Measurements from ENCODE around the gene IFT81. TPM values are rescaled to one million over a fixed set of nuclear protein-coding genes. Genes with fewer than 3 reads are reported as not detected.
A peak's percentile ranks its signal among the peaks of the same experiment; 100 is the strongest.

IFT81 gene
- total and polyA plus RNA-seq, 7 experiments from 2014 or later = 0.66 to 1.3 (median 1.0) TPM

- intact Hi-C loops (cut with micrococcal nuclease) = no loop called here
- Mint-ChIP-seq H3K36me3 (peaks cover 0 to 16% (median 3%) of the 10 kb centered on the region in 5 donors), H3K9me3 (peaks cover 0 to 11% (median 0%) of the 10 kb centered on the region in 11 donors), H3K4me3 (no peak overlapping the region), H3K27me3 (no peaks in the 10 kb centered on the region), H3K4me1 (no peaks in the 10 kb centered on the region), H3K27ac (no peak overlapping the region)
- H3K4me3 ChIP-seq (ENCODE audit: low read length) = no peak overlapping the region
- no peak for ATAC-seq
- H3K27ac ChIP-seq (ENCODE audit: low read depth, low read length) = no peak overlapping the region
- H3K4me1 ChIP-seq (ENCODE audit: control insufficient read depth in 2 of 2, insufficient read depth in 2 of 2, low read length in 2 of 2) = no peaks in the 10 kb centered on the region
- H3K36me3 ChIP-seq (ENCODE audit: control insufficient read depth in 2 of 3, insufficient read depth in 3 of 3, low read length in 3 of 3) = no peaks in the 10 kb centered on the region
- no peaks in the 10 kb centered on the region for H3K9me3 ChIP-seq (ENCODE audit: control insufficient read depth in 2 of 3, low read length in 3 of 3)
- DNase-seq = no peak
- no peaks in the 10 kb centered on the region for H3K27me3 ChIP-seq (ENCODE audit: control insufficient read depth in 2 of 2, insufficient read depth in 2 of 2, low read length in 2 of 2)
- CTCF ChIA-PET = interaction anchor here (0.6 kb wide), 1 partner anchor 315 kb away, joined by 3 read pairs; no protein-coding TSS in a partner anchor
- POLR2A ChIA-PET = no interaction called here
Observed at GRCh38 chr12:110193196-110193595, 69.0 kb downstream of the IFT81 start.

- DNase-seq (no peak), ATAC-seq (no peak)
- no peaks in the 10 kb centered on the region for H3K9me3 ChIP-seq (ENCODE audit: control insufficient read depth in 2 of 3, low read length in 3 of 3)
- H3K27ac ChIP-seq (ENCODE audit: low read depth, low read length) = no peak overlapping the region
- Mint-ChIP-seq H3K36me3 (peaks cover 0 to 4% (median 0%) of the 10 kb centered on the region in 5 donors), H3K4me1 (peaks cover 3 to 10% (median 7%) of the 10 kb centered on the region in 7 donors), H3K9me3 (peaks cover 0 to 3% (median 0%) of the 10 kb centered on the region in 11 donors), H3K27me3 (no peaks in the 10 kb centered on the region), H3K27ac (peak overlapping the region in 1 of 9 donors; percentile 2), H3K4me3 (no peak overlapping the region)
- H3K4me3 ChIP-seq (ENCODE audit: low read length) = no peak overlapping the region
- POLR2A ChIA-PET = interaction anchor here (0.6 kb wide), 1 partner anchor 176 kb away, joined by 3 read pairs; no protein-coding TSS in a partner anchor
- H3K27me3 ChIP-seq (ENCODE audit: control insufficient read depth in 2 of 2, insufficient read depth in 2 of 2, low read length in 2 of 2) = no peaks in the 10 kb centered on the region
- no peaks in the 10 kb centered on the region for H3K36me3 ChIP-seq (ENCODE audit: control insufficient read depth in 2 of 3, insufficient read depth in 3 of 3, low read length in 3 of 3)
- CTCF ChIA-PET = interaction anchor here (0.6 kb wide), 1 partner anchor 30 kb away, joined by 5 read pairs; no protein-coding TSS in a partner anchor
- intact Hi-C loops (cut with micrococcal nuclease) = no loop called here
- H3K4me1 ChIP-seq (ENCODE audit: control insufficient read depth in 2 of 2, insufficient read depth in 2 of 2, low read length in 2 of 2) = no peaks in the 10 kb centered on the region
Observed at GRCh38 chr12:110197003-110197402, 72.8 kb downstream of the IFT81 start.

- H3K27ac ChIP-seq (ENCODE audit: low read depth, low read length) = no peak overlapping the region
- Mint-ChIP-seq H3K27me3 (peaks cover 0 to 3% (median 0%) of the 10 kb centered on the region in 5 donors), H3K36me3 (peaks cover 0 to 5% (median 0%) of the 10 kb centered on the region in 5 donors), H3K4me1 (peaks cover 3 to 10% (median 7%) of the 10 kb centered on the region in 7 donors), H3K27ac (no peak overlapping the region), H3K4me3 (no peak overlapping the region), H3K9me3 (peaks cover 0 to 3% (median 0%) of the 10 kb centered on the region in 11 donors)
- H3K36me3 ChIP-seq (ENCODE audit: control insufficient read depth in 2 of 3, insufficient read depth in 3 of 3, low read length in 3 of 3) = no peaks in the 10 kb centered on the region
- no peaks in the 10 kb centered on the region for H3K9me3 ChIP-seq (ENCODE audit: control insufficient read depth in 2 of 3, low read length in 3 of 3)
- H3K4me3 ChIP-seq (ENCODE audit: low read length) = no peak overlapping the region
- ChIA-PET CTCF (no interaction called here), POLR2A (no interaction called here)
- no peaks in the 10 kb centered on the region for H3K4me1 ChIP-seq (ENCODE audit: control insufficient read depth in 2 of 2, insufficient read depth in 2 of 2, low read length in 2 of 2)
- intact Hi-C loops (cut with micrococcal nuclease) = no loop called here
- no peak for DNase-seq
- ATAC-seq = no peak
- no peaks in the 10 kb centered on the region for H3K27me3 ChIP-seq (ENCODE audit: control insufficient read depth in 2 of 2, insufficient read depth in 2 of 2, low read length in 2 of 2)
Observed at GRCh38 chr12:110198386-110198785, 74.2 kb downstream of the IFT81 start.

GRCh38 chr12:110199339-110200123 is 75.4 kb downstream of the IFT81 start:
- no peak for DNase-seq
- intact Hi-C loops (cut with micrococcal nuclease) = no loop called here
- Histone ChIP-seq H3K36me3 (ENCODE audit: control insufficient read depth in 2 of 3, insufficient read depth in 3 of 3, low read length in 3 of 3) (no peaks in the 10 kb centered on the region), H3K4me1 (ENCODE audit: control insufficient read depth in 2 of 2, insufficient read depth in 2 of 2, low read length in 2 of 2) (no peaks in the 10 kb centered on the region), H3K4me3 (ENCODE audit: low read length) (no peak overlapping the region), H3K27me3 (ENCODE audit: control insufficient read depth in 2 of 2, insufficient read depth in 2 of 2, low read length in 2 of 2) (no peaks in the 10 kb centered on the region), H3K9me3 (ENCODE audit: control insufficient read depth in 2 of 3, low read length in 3 of 3) (no peaks in the 10 kb centered on the region), H3K27ac (ENCODE audit: low read depth, low read length) (no peak overlapping the region)
- Mint-ChIP-seq H3K27me3 (peaks cover 0 to 4% (median 0%) of the 10 kb centered on the region in 5 donors), H3K36me3 (peaks cover 0 to 9% (median 4%) of the 10 kb centered on the region in 5 donors), H3K9me3 (no peaks in the 10 kb centered on the region), H3K27ac (no peak overlapping the region), H3K4me3 (peak overlapping the region in 1 of 10 donors; percentile 34), H3K4me1 (peaks cover 3 to 10% (median 7%) of the 10 kb centered on the region in 7 donors)
- no peak for ATAC-seq
- POLR2A ChIA-PET = no interaction called here
- CTCF ChIA-PET = interaction anchor here (0.7 kb wide), 1 partner anchor 16 kb away, joined by 4 read pairs; no protein-coding TSS in a partner anchor

- Histone ChIP-seq H3K27ac (ENCODE audit: low read depth, low read length) (no peak overlapping the region), H3K4me3 (ENCODE audit: low read length) (no peak overlapping the region), H3K9me3 (ENCODE audit: control insufficient read depth in 2 of 3, low read length in 3 of 3) (no peaks in the 10 kb centered on the region), H3K27me3 (ENCODE audit: control insufficient read depth in 2 of 2, insufficient read depth in 2 of 2, low read length in 2 of 2) (no peaks in the 10 kb centered on the region), H3K36me3 (ENCODE audit: control insufficient read depth in 2 of 3, insufficient read depth in 3 of 3, low read length in 3 of 3) (no peaks in the 10 kb centered on the region), H3K4me1 (ENCODE audit: control insufficient read depth in 2 of 2, insufficient read depth in 2 of 2, low read length in 2 of 2) (no peaks in the 10 kb centered on the region)
- ChIA-PET POLR2A (no interaction called here), CTCF (no interaction called here)
- peaks cover 3 to 10% (median 7%) of the 10 kb centered on the region in 7 donors for H3K4me1 Mint-ChIP-seq
- H3K36me3 Mint-ChIP-seq = peaks cover 0 to 8% (median 4%) of the 10 kb centered on the region in 5 donors
- peak overlapping the region in 1 of 10 donors; percentile 34 for H3K4me3 Mint-ChIP-seq
- intact Hi-C loops (cut with micrococcal nuclease) = no loop called here
- peaks cover 0 to 4% (median 0%) of the 10 kb centered on the region in 5 donors for H3K27me3 Mint-ChIP-seq
- no peak for DNase-seq
- no peak for ATAC-seq
- H3K27ac Mint-ChIP-seq = no peak overlapping the region
- H3K9me3 Mint-ChIP-seq = no peaks in the 10 kb centered on the region
Observed at GRCh38 chr12:110200124-110200417, 75.9 kb downstream of the IFT81 start.

GRCh38 chr12:110201995-110202394 is 77.8 kb downstream of the IFT81 start:
- Mint-ChIP-seq H3K4me1 (peaks cover 3 to 10% (median 7%) of the 10 kb centered on the region in 7 donors), H3K9me3 (no peaks in the 10 kb centered on the region), H3K27ac (no peak overlapping the region), H3K4me3 (no peak overlapping the region), H3K36me3 (peaks cover 0 to 7% (median 4%) of the 10 kb centered on the region in 5 donors), H3K27me3 (peaks cover 0 to 4% (median 0%) of the 10 kb centered on the region in 5 donors)
- ChIA-PET CTCF (no interaction called here), POLR2A (interaction anchor here (0.5 kb wide), 1 partner anchor 16 kb away, joined by 6 read pairs; no protein-coding TSS in a partner anchor)
- Histone ChIP-seq H3K27me3 (ENCODE audit: control insufficient read depth in 2 of 2, insufficient read depth in 2 of 2, low read length in 2 of 2) (no peaks in the 10 kb centered on the region), H3K4me1 (ENCODE audit: control insufficient read depth in 2 of 2, insufficient read depth in 2 of 2, low read length in 2 of 2) (no peaks in the 10 kb centered on the region), H3K27ac (ENCODE audit: low read depth, low read length) (no peak overlapping the region), H3K9me3 (ENCODE audit: control insufficient read depth in 2 of 3, low read length in 3 of 3) (no peaks in the 10 kb centered on the region), H3K36me3 (ENCODE audit: control insufficient read depth in 2 of 3, insufficient read depth in 3 of 3, low read length in 3 of 3) (no peaks in the 10 kb centered on the region), H3K4me3 (ENCODE audit: low read length) (no peak overlapping the region)
- ATAC-seq = no peak
- DNase-seq = no peak
- intact Hi-C loops (cut with micrococcal nuclease) = no loop called here

All from naive thymus-derived CD4-positive, alpha-beta T cell (primary cell).